Stimulated activated CD8-positive, alpha-beta memory T cell treated with anti-CD3 and anti-CD28 coated beads, Interleukin-15, amount 100 ng/mL, for 4 hours (primary cell): ENCODE results near the gene SLC9C2.
"Not testable (repeated sequence)": the region's sequence is repeated elsewhere in the genome, so short reads cannot be mapped to it uniquely, and the experiment has no call there.

ENCODE experiments used
- DNase-seq, 2 donors: peaks; one replicate each; pipeline ENCODE4 v3.0.0-alpha.2; 2020; ENCODE audit warnings: low read depth in 2 of 2

Gene SLC9C2

DNA sequence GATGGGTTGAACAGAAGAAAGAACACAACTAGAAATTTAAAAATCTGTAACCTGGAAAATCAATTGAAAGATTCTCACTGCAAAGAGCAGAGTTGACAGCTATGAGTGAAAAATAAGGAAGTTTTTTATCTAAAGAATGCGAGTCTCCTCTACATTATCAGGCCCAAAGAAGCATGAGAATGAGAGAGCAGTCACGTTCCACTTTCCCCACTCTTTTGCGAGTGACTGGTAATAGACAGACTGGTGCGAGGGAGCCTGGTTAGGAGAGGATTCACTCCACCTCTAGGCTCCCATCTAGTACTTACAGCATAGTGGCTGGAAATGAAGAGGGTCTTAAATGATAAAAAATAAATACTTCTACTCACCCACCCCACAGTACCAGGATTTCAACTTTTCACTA is 73.8 kb downstream of the SLC9C2 start:
- DNase-seq: no peak

DNA sequence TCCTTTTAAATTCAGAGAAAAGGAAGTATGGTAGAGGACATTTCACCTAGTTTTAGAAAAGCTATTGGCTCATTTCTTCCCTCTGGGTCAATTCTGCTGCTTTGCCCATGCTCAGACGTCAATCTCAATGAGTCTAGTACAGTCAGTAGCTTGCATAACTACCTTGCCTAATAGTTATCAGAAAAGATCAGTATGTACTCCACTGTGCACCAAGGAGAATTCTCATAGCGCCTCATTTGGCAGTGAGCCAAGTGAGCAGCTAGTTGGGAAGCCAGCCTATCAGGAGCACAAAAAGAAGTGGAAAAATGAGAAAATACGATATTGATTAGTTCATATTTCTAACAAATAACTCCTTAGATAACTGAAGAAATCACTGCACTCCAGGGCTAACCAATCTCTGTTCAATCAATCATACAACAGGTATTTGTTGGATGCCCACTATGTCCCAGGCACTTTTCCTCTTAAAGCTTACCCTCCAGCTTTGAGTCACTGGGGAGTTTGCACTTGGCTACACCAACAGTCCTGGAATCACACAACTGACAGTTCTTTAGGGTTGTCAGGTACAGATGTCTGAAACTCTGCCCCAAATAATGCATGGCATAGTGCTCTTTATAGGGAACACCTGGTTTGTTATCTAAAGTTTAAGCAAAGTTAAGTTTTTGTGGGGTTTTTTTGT is 75.6 kb downstream of the SLC9C2 start:
- DNase-seq: no peak

DNA sequence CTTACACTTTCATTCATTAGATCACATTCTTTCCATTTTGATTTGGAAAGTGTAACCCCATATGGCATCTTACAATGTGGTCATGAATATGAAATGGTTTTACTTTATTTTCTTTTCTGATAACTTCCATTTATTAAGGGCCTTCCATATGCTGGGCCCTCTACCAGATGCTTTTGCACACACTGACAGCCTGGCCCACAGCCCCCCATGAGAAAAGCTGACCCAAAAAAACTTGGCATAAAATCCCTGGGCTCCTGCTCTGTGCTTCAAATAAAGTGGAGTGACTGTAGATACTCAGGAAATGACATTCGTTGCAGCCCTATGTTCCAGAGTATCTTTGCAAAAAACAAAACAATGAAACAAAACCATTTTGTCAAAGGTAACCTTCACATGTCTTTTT is 76.9 kb downstream of the SLC9C2 start:
- no peak for DNase-seq

DNA sequence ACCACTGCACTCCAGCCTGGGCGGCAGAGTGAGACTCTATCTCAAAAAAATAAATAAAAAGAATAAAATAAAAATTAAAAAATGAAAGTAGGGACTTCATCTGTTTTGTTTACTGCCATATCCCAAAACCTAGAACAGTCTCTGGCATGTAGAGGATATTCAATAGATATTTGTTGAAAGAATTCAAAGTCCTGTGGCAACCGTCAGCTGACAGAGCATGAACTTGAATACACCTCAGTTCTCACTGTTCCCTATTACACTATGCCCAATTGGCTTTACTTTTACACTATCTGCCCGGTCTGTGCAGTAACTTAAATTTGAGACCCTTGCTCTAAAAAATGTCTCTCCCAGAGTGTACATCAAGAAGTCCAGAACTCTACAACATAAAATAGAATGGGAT is 79.5 kb downstream of the SLC9C2 start:
- DNase-seq: no peak

DNA sequence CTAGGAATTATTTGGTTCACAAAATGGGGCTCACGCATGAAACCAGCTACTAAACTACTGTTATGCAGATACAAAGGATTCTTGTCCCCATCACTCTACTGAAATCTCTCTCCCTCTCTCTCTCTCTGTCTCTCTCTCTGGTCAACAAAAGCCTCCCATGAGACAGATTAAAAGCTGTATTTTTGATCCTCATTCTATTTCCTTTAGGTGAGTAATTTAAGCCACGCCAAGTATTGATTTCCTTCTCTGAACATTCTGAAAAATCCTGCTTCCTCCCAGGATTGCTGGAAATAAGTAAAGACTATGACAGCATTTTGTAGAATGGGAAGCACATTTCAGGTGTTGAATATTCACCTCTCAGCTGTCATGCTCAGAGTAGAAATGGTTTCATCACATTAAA is 82.1 kb downstream of the SLC9C2 start:
- DNase-seq: no peak

DNA sequence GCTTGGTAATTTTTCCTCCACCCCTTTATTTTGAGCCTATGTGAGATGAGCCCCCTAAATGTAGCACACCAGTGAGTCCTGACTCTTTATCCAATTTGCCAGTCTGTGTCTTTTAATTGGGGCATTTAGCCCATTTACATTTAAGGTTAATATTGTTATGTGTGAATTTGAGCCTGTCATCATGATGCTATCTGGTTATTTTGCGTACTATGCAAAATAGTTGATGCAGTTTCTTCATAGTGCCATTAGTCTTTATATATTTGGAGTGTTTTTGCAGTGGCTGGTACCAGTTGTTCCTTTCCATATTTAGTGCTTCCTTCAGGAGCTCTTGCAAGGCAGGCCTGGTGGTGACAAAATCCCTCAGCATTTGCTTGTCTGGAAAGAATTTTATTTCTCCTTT is 88.4 kb downstream of the SLC9C2 start:
- not testable (repeated sequence) for DNase-seq

DNA sequence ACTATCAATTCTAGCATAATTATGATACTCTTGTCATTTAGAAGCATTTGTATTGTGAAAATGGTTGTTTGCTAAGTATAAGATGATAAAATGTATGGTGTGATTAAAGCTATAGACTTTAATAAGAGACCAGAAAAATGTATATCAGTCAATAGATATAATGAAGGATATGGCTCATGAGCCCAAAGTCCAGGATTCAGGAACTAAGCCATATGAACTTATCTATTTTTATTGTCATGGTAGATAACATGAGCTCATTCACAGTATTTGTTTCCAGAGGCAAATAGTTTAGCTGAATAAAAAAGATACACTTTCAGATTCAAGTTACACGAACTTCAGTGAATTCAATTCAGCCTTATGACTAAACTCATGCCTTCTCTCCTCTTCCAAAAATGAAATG is 93.1 kb downstream of the SLC9C2 start:
- DNase-seq: no peak

DNA sequence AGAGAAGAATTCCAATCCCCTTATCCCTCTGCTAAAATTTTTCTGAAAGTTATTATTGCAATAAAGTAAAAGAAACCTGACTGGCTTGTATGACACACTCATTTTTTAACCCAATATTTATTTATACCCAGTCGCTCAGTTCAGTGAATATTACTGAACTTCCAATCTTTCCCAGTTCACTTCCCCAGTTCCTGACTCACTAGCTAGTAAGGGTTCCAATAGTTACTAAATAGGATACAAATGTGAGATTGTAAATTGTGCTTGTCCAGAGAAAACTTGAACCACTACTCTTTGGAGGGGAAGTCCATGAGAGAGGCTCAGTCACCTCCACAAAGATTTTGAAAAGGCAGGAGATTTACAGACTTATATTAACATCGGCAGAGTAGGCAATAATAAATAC is 94.3 kb downstream of the SLC9C2 start:
- DNase-seq: no peak

DNA sequence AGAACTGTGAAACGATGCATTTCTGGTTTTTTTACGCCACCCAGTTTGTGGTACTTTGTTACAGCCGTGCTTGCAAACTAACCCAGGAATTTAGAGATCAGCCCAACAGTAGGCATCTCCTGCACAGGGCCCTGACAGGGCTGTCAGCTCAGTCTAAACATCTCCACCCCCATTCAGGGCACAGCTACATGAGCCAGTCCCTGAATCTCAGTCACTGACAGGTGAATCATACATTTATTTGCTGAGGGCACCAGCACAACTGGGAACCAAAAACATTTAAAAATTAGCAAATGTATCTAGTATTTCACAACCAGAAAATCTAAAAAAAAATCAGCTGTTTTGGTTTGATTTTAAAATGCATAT is 95.0 kb downstream of the SLC9C2 start:
- DNase-seq: no peak

DNA sequence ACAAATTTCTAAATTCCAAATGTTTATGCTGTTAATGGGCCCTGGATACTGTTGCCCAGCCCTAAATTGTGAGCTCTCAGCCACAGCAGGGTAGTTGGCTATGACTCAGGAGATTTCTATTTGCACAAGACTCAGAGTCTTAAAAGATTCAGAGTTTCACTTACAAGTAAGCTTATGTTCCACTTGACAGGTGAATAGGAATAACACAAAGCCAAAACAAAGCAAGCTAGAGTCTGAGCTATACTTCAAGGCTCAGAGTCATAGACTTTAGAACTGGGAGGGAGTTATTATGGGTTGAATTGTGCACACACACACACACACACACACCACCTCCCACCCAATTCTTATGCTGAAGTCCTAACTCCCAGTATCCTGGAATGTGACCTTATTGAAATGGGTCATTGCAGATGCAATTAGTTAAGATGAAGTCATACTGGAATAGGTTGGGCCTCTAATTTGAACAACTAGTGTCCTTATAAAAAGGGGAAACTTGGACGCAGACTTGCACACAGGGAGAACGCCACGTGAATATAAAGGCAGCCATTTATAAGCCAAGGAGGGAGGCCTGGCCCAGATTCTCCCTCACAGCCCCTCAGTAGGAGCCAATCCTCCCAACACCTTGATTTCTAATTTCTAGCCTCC is 95.5 kb downstream of the SLC9C2 start:
- DNase-seq: no peak

DNA sequence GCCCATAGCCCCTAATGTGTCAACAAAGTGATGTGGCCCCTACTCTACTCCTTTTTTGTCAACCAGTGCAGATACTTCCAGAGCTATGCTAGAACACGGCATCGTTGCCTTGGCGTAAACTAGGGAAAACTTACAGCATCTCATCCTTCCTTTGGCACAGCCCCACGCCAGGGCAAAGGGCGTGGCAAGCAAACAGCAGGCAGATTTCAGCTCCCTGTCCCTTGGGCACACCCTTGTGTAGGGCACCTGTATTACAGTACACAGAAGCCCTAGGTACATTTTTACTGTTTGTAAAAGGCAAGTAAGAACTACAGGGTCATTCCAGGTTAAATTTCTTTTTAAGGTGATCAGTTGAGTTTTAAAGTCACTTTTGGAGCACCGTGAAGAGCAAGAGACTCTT is 96.4 kb downstream of the SLC9C2 start:
- DNase-seq: no peak

DNA sequence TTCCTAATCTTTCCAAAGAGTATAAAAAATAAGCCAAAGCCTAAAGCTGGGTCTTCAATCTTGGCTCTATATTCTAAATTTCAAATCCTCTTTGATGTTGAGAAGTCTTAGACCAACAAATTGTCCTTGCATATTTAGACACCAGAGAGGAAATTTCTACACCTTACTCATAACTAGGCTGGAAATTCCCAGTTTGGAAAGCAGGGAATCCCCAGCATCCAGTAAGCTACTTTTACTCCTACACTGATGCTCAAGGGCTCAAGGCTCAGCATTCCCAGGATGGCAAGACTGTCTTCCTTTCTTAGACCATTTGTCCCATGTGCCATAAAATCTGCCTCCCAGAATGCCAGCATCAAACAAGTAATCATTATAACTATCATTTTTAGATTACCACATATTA is 97.5 kb downstream of the SLC9C2 start:
- DNase-seq: no peak

DNA sequence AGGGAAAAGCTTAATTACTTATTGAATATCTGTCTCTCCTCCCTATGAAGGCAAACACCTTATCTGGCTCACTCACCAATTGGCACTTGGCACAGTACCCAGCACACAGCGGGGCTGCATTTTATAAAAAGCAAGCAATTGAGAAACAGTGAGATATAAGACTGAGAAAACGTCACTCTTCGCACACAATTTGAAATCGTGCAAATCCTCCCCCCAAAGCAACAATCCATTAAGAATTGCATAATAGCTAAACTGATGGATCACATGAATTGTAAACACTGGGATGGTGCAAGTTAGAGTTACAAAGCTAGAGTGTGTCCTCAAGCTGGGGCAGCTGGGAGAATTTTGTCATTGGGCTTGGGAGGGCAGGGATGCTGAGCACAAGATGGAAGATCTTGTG is 98.6 kb downstream of the SLC9C2 start:
- no peak for DNase-seq

DNA sequence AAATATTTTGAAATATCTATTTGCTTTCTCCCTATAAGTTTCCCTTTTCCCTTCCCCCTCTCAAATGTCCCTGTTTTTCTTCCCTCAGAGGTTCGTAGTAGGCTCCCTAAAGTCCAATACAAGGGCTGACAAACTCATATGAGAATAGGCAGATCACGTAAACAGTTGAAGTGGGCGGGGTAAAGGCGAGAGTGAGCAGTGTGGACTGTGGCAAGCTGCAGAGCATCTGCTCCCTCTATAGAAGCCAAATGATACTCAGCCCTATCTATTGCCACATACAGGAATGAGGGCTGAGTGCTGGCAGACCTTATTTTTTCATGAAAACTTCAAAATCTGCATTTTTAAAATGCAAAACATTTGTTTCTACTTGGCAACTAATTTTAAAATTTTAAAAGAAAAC is 99.5 kb downstream of the SLC9C2 start:
- no peak for DNase-seq

DNA sequence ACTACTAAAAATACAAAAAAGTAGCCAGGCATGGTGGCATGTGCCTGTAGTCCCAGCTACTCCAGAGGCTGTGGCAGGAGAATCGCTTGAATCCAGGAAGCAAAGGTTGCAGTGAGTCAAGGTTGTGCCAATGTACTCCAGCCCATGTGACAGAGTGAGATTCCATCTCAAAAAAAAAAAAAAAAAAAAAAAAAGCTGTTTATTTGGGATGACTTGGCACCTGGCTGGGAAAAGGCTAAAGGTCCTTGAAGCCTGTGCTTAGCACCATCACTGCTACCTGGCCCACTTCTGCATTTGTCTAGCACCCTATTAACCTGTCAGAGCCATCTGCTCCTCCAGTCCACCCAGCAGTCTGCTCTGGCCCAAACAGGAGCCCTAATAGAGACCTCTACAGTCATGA is 100.8 kb downstream of the SLC9C2 start:
- DNase-seq: no peak

DNA sequence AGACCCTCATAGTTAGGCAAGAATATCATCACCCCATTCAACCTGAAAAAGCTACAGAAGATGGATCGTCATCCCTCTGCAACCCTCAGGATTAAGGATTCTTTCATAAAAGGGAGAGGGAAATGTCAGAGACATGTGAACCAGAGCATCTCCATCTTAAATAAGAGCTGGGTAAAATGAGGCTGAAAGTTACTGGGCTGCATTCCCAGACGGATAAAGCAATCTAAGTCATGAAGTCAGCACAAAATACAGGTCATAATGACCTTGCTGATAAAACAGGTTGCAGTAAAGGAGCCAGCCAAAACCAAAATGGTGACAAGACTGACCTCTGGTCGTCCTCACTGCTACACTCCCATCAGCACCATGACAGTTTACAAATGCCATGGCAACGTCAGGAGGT is 103.1 kb downstream of the SLC9C2 start:
- DNase-seq: no peak

DNA sequence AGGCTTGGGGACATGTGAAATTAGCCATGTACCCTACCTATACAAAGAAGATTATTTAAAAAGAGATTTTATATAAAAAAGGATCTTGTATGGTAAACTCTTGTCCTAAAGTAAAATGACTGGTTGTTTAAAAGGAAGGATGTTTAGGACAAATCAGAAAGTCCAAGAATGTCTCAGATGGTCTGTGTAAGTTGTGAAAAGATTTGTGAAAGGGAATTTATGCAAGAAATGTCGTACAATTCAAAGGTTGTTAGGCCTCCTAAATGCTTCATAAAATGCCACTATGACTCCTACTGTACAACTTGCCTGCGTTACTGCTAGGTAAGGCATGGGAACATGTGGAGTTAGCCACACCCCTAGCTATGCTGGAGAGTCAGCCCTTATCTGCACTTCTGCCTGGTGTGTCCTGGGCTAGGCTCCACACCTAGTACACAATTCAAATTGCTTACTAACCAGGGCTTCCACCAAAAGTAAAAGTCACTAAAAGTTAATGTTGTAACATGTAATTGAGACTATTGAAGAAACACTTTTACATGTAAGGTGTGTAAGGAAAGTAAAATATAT is 106.0 kb downstream of the SLC9C2 start:
- DNase-seq: no peak

DNA sequence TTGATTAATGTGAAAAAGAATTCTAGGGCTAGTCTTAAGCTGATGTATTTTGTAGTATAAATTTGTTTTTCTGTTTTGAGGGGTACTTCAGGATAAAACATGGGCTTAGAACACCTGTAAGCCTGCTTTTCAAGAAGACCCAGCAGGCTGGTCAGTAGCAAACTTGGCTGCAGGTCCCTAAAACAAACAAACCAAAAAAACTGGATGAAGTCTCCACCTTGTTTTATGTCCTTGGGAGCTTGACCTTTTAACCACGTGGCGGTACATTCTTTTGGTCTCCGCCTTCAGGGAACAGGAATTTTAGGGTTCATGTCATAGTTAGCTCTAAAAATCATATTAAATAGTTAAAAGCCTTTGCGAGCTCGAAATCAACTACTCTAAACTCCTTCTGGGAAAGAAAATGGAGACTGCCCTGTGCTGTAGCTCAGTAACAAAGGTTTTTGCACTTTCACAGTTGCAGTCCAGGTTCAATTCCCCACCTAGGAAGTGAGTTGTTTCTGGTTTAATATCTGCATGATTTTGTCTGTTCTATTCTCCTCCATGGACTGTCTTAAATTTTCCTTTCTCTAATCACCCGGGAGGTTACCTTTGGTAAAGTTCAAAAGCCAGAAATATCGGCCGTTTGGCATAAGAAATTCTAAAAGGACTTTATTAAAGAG is 107.1 kb downstream of the SLC9C2 start:
- DNase-seq: no peak

DNA sequence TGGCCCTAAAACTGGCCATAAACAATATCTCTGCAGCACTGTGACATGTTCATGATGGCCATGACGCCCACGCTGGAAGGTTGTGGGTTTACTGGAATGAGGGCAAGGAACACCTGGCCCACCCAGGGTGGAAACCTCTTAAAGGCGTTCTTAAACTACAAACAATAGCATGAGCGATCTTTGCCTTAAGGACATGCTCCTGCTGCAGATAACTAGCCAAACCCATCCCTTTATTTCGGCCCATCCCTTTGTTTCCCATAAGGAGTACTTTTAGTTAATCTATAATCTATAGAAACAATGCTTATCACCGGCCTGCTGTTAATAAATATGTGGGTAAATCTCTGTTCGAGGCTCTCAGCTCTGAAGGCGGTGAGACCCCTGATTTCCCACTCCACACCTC is 109.7 kb downstream of the SLC9C2 start:
- DNase-seq: not testable (repeated sequence)

DNA sequence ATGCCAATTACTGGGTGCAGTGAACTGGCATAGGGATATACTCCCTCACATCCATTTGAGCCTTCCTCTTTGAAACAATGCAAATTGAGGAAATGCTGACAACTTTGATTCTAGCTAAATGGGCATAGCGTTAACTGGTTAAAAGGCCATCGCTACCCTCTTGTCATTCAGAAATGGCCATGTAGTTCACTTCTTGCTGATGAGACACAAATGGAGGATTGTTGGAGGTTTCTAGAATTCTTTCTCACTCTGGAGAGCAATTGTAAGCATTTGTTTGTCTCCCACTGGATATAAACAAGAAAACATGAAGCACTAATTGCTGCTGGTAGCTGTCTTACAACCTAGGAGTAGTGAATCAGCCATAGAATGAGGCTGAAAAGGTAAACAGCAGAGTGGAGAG is 111.4 kb downstream of the SLC9C2 start:
- no peak for DNase-seq

DNA sequence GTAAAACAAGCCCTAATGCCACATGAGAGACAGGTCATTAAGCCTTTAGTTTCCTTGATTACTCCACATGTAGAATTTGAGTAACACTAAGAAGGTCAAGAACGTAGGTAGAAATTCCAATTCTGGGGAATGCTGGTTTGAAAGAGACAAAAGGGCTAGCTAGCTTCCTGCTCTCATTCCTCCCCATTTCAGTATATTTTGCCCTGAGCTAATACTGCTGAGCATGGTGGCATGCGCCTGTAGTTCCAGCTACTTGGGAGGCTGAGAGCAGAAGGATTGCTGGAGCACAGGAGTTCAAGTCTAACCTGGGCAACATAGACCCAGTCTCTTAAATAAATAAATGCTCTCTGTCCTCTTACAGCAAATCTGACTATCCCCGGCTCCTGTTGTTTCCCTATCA is 112.9 kb downstream of the SLC9C2 start:
- no peak for DNase-seq

DNA sequence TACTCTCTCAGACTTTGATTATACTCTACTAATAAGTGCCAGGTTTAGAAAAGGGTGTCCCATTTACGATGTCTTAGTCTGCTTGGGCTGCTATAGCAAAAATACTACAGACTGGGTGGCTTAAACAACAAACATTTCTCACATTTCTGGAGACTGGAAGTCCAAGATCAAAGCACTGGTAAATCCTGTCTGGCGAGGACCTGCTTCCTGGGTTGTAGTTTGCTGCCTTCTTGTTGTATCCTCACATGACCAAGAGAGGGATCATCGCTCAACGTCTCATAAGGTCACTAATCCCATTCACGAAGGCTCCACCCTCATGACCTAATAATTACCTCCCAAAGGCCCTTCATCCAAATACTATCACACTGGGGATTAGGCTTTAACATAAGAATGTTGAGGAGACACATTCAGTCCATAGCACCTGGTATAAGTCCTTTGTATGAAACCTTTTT is 113.7 kb downstream of the SLC9C2 start:
- DNase-seq: no peak

DNA sequence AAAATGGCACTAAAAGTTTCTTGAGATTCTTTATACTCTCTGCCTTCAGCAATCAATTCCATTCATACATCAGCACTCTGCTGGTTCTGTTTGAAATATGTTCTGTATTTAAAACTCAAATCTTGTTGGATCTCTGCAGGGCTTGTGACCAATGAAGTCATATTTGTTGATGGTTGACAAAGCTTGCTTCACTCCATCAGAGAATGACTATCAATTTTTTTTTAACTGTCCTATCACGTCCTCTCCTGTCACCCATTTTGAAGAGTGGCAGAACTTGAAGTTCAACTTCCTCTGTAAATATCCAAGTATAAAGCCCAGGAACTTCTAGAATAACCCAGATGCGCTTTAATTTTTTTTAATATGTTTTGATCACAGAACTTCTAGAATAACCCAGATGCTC is 114.9 kb downstream of the SLC9C2 start:
- no peak for DNase-seq
